ENCODE measurements around the gene SNAP29. TPM values are rescaled to one million over a fixed set of nuclear protein-coding genes. Genes with fewer than 3 reads are reported as not detected.
"Not testable (repeated sequence)": the region's sequence is repeated elsewhere in the genome, so short reads cannot be mapped to it uniquely, and the experiment has no call there.

SNAP29 gene
- total RNA-seq = 7.5 and 7.9 TPM in 2 replicates

GRCh38 chr22:20858615-20859416 is at the start of gene SNAP29, which contains the start of gene PI4KA:
TSS of gene SNAP29 (plus strand) at chr22:20859007. CDS start at chr22:20859111, 104 bp downstream.
TSS of gene PI4KA (minus strand) at chr22:20858811. CDS start at chr22:20858725, 86 bp downstream.
- peak; percentile 91 for DNase-seq (ENCODE audit: low read depth, low spot score)

DNA sequence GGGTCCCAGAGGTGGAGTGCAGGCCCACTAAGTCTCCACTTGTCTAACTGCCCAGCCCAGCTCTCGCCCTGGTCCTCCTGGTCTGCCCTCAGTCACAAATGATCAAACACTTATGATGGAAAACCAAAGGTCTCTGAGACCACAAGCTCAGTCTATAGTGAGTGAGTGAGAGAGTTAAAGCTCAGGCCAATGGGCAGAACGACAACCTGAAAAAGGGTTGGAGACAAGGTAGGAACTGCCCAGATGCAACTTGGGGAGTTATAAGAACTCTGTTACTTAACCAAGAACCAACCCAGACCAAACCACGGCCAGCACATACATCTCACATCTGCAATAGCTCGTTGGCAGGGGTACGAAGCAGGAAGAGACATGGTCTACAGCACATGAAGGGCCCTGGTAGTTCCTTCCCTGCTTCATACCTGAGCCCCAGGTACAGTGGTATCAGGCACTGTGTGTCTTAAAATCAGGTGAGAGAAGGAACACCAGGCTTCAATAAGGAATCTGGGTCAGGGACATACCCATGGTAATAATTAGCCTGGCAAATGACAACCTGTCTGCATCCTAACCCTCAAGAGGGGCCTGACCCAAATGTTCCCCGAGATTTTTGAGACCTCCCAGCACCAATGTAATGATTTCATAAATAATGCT is 49.1 kb upstream of the SNAP29 start:
- DNase-seq (ENCODE audit: low read depth, low spot score) = no peak

GRCh38 chr22:20810645-20811044 is 48.2 kb upstream of the SNAP29 start:
- no peak for DNase-seq (ENCODE audit: low read depth, low spot score)

DNA sequence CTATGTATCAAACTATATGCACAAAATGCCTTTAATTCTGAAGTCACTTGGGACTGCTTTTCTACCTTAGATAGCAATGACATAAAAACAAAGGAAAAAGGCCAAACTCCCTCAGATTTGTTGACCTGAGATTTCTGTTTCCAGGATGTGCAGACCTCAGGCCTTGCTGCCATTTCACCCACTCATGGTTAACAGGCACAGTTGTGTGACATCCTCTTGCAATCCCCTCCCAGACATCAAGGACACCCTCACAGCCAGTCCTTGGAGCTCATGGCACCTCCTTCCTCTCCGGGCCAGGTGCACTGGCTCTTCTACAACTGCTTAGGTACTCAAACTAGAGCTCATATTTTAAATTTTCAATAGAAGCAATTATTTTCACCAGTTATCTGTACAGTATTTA is 47.6 kb upstream of the SNAP29 start:
- DNase-seq (ENCODE audit: low read depth, low spot score) = no peak

DNA sequence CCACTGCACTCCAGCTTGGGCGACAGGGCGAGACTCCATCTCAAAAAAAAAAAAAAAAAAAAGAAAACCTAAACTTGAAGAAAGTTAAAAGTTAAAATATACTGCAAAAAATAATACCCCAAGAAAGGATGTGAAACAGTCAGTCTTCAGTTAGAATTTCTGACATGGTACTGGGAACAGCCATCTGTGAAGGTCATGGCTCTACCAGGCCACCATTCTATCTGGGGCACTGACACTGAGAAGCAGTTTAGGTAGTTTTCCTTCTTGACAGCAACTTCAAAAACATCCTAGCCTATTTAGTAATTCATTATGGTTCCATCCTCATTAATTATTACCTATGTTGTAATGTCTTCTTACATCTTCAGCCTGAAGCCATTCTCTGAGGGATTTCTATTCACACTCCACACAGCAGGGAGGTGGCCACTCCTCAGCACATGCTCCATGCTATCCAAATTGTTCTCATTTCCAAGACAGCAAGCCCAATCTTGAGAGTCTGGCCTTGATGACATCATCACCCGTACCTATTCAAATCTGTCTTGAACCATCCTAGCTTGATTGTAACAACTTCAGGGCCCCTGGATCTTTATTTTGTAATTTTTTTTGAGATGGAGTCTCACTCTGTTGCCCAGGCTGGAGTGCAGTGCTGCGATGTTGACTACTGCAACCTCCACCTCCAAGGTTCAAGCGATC is 46.7 kb upstream of the SNAP29 start:
- DNase-seq (ENCODE audit: low read depth, low spot score) = no peak

- no peak for DNase-seq (ENCODE audit: low read depth, low spot score)
These were observed 45.8 kb upstream of the SNAP29 start for GRCh38 chr22:20813056-20813455.

- DNase-seq (ENCODE audit: low read depth, low spot score) = no peak
These were observed 44.5 kb upstream of the SNAP29 start for GRCh38 chr22:20814221-20814808.

GRCh38 chr22:20815477-20816050 is 43.2 kb upstream of the SNAP29 start:
- no peak for DNase-seq (ENCODE audit: low read depth, low spot score)

- no peak for DNase-seq (ENCODE audit: low read depth, low spot score)
These were observed 42.2 kb upstream of the SNAP29 start for GRCh38 chr22:20816559-20816958.

DNA sequence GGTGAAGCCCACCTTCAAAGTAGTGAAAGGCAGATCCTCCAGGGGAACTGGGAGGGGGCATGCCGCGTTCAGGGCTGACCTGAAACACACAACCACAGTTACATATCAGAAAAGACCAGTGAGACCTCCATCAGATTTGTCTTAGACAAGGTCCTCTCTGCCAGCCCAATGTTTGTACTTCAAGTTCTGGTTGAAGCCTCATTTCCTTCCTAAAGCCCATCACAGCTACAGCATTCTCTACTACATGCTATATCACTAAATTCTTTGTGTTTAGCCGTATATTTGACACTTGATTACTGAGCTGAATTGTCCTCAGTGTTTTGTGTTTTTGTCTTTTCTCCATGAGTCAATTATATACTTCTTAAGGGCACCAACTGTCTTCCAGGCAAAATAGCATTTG is 40.3 kb upstream of the SNAP29 start:
- no peak for DNase-seq (ENCODE audit: low read depth, low spot score)

DNA sequence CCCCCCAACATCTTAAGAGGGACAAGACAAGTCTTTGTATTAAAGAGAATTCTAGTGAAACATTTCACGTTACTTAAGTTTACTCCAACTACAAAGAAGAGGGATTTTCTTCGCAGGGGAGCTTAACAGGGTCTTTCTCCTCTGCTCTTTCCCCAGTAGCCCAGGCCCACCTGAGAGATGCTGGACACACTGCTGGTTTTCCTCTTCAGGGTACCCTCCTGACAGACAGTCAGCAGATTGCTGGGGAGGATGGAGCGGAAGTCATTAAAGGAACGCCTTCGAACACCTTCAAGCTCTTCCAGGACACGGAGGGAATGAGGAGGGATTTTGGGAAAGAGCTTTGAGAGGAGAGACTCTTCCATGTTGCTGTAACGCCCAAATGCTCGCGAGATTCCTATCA is 39.3 kb upstream of the SNAP29 start:
- DNase-seq (ENCODE audit: low read depth, low spot score) = no peak

DNA sequence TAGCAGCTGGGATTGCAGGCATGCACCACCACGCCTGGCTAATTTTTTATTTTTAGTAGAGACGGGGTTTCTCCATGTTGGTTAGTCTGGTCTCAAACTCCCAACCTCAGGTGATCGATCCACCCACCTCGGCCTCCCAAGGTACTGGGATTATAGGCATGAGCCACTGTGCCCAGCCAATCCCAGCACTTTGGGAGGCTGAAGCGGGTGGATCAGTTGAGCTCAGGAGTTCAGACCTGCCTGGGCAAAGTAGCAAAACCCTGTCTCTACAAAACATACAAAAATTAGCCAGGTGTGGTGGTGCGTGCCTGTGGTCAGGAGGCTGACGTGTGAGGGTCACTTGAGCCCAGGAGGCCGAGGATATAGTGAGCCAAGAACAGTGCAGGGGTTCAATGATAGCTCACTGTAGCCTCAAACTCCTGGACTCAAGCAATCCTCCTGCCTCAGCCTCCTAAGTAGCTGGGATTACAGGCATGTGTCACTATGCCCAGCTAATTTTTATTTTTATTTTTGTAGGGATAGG is 37.0 kb upstream of the SNAP29 start:
- DNase-seq (ENCODE audit: low read depth, low spot score) = not testable (repeated sequence)

- DNase-seq (ENCODE audit: low read depth, low spot score) = no peak
These were observed 36.6 kb upstream of the SNAP29 start for GRCh38 chr22:20822240-20822639.

DNA sequence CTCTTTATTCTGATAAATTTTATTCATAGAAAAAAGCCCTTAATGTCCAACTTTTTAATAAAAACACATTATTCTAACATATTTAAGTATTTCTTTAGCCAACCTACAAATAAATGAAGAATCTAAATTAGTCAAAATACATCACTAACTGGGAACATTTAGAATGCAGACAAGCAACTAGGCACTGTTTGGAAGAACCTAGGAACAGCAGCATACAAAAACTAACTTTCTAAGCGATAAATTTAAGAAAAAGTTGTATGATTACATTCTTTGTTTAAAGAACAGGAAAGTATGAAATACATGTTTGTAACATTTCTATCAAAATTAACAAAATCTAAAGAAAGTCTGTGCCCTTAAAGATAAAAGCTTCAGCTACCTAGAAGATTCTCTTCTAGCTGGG is 35.5 kb upstream of the SNAP29 start:
- DNase-seq (ENCODE audit: low read depth, low spot score) = no peak

DNA sequence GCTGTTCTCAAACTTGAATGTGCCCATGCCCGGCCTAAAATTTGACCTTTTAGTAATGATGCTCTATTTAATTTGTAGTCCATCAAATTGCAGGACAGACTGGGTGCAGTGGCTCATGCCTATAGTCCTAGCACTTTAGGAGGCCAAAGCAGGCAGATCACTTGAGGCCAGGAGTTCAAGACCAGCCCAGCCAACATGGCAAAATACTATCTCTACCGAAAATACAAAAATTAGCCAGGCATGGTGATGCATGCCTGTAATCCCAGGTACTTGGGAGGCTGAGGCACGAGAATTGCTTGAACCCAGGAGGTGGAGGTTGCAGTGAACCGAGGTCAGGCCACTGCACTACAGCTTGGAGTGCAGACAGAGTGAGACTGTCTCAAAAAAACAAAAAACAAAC is 33.6 kb upstream of the SNAP29 start:
- not testable (repeated sequence) for DNase-seq (ENCODE audit: low read depth, low spot score)

GRCh38 chr22:20825624-20826023 is 33.2 kb upstream of the SNAP29 start:
- no peak for DNase-seq (ENCODE audit: low read depth, low spot score)

GRCh38 chr22:20826373-20827152 is 32.2 kb upstream of the SNAP29 start:
- not testable (repeated sequence) for DNase-seq (ENCODE audit: low read depth, low spot score)

GRCh38 chr22:20829491-20830134 is 29.2 kb upstream of the SNAP29 start:
- no peak for DNase-seq (ENCODE audit: low read depth, low spot score)

DNA sequence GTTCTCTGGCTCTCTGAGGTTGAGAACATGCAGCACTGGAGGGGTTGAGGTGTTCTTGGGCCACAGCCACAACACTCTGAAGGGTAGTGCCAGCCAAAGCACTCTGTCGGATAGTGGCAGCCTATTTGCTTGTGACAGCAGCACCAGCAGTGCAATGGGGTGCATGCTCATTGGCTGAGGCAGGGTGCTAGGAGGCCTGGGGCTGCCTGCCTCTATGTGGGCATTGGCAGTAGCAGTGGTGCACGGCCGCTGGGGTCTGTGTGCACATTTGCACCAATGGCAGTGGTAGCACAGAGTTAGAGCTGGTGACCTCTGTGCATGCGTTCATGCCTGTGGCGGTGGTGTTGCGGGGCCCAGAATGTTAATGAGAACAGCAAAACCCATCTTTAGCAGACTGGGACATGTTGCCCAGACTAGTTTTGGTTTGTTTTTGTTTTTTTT is 25.6 kb upstream of the SNAP29 start:
- no peak for DNase-seq (ENCODE audit: low read depth, low spot score)

GRCh38 chr22:20834206-20834605 is 24.6 kb upstream of the SNAP29 start:
- DNase-seq (ENCODE audit: low read depth, low spot score) = no peak

Measured in pulmonary artery endothelial cell (primary cell).